ENCODE data around the gene MLIP.

MLIP gene

GRCh38 chr6:54096811-54097210, 14.4 kb upstream of the MLIP start:
- no peak for DNase-seq

DNA sequence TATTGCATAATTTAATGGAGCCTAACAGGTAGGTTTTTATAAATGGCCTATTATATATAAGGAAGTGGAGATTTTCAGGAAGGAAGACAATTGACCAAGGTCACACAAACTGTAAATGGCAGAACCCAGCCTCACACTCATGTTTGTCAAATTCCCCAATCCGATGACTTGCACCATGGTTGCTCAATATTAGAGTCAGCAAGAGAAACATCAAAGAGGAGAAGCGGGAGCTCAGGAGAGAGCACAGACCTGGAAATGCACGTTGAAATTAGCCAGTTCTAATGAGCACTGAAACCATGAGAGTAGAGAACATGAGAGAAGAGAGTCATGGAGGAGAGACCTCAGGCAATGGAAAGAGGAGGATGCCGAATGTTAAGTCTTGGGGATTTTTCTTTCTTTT, 13.5 kb upstream of the MLIP start:
- no peak for DNase-seq

DNA sequence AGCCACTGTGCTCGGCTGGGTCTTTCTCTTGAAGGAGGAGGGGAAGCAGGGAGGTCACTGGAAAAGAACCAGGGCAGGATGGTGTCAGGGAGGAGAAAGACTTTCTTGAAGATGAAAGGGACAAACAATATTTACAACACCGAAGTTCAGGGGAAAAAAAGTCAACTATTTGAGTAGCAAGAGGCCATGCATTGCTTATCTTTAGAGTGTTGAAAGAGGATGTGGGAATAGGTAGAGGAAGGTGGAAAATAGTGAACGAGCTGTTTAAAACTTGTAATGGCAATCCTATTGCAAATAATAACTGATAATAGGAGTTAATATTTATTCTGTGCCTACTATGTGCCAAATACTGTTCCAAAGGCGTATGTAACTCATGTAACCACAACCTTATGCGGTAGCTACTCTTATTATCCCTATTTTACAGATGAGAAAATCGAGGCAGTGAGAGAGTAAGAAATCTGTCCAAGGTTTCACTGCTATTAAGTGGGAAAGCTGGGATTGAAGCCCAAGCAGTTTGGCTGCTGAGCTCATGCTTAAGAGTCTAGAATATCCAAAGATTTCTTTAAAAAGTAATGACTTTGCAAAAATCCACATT, 12.7 kb upstream of the MLIP start:
- DNase-seq: no peak

DNA sequence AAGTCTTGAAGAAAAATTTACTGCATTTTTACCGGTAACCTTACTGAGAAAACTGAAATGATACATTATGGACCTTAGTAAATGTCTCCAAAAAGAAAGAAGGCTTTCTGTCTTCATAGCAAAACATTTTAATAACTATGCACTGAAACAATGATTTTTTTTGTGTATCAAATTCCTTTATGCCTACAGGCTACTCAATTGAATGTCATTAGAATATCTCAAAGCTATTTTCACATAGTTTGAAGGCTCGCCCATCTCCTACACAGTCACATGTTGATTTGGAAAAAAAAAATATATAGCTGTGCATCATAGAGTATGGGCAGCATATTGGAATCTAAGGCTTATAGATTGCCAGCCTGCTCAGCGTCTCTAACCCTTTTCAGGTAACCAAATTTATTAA, 12.0 kb upstream of the MLIP start:
- DNase-seq: no peak

- no peak for DNase-seq
These were observed 10.7 kb upstream of the MLIP start for GRCh38 chr6:54100411-54101006.

DNA sequence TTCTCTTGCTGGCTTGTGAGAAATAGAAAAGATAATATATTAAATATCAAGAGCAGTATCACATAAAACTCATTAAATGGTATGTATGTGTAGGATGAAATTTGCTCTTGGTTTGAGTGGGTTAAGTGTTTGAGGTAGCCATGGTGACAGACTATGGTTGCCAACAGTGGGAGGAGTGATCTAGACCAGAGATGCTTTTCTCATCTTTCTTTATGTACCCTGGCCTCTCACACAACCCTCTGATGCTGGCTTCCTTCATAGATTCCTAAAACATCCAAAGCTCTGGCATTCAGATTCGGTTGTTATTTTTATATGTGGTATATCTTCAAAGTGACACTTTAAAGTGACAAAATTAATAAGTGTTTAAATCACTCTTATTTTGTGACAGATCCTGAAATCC, 9.0 kb upstream of the MLIP start:
- DNase-seq: no peak

DNA sequence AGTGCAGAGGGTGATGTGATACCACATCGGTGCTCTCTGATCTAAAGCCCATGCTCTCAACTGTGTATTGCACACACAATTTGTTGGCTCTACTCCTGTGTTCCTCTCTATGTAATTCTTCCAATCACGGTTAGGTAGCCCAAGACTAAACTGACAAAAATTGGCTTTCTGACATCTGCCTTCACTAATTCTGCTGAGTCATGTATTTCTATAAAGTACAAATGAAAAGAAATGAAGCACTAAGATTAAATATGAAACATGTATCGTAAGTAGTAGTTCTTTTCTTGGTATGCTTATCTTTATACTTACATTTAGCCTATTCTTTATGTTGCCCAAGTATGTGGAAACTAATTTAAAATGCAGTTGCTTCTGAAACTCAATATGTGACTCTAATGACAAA, 7.7 kb upstream of the MLIP start:
- DNase-seq: no peak

DNA sequence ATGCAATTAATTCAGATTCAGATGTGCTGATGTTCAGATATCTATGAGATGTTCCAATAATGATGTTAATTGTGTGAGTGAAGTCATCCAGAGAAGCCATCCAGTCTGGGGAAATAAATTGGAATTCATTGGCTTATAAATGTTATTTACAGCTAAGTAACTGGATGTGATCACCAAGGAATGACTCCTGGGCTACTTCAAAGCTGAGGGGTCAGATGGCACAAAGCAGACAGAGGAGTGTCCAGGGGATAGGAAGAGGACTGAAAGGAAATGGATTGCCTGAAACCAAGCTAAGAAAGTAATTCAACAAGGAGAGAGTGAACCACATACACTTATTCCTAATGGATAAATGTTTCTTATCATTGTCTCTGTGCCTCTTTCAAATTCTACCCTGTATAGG, 4.5 kb upstream of the MLIP start:
- no peak for DNase-seq

- no peak for DNase-seq
These were observed 3.7 kb upstream of the MLIP start for GRCh38 chr6:54107470-54108090.

- no peak for DNase-seq
These were observed 3.0 kb upstream of the MLIP start for GRCh38 chr6:54108271-54108670.

- no peak for DNase-seq
These were observed 1.7 kb upstream of the MLIP start for GRCh38 chr6:54109586-54109985.

DNA sequence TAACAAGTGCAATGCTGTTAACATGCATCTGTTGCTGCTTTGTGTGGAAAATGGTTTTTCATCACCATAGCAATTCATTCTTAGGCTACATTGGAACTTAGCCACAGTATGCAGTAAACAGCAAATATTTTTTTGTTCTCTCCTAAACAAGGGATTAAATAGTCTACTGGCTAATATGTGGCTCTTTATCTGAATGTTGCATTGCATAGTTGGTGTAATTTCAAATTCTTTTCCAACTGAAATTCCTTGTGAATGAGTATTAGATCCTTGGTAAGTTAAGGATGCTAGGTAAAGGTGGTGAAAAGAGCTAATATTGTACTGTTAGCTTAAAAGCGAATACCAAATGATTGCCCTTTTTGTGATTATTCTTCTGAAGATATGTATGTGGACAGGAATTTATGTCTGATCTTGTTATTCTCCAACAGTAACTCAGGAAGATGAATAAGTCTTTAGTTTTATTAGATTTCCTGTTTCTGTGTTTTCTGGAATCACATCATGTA, 958 bp downstream of the MLIP start:
- DNase-seq: no peak

DNA sequence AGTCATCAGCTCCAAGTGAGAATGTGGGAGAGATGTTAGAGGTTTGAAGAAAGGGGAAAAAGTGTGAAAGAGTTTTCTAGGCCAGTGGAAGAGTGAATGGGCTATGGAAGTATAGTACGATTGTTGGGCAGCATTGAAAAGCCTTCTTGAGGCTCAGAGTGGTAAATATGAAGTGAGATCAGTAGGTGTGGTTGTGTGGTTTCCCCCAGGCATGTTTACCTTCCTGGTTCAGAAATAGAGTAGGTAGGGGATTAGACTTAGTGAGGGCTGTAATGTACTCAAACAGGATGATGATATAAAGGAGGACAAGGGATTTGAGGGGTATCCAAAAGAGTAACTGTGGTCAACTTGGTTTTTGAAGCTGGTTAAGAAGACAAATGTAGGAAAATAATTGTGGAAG, 3.7 kb downstream of the MLIP start:
- DNase-seq: no peak

- DNase-seq: no peak
These were observed 4.7 kb downstream of the MLIP start for GRCh38 chr6:54115966-54116365.

DNA sequence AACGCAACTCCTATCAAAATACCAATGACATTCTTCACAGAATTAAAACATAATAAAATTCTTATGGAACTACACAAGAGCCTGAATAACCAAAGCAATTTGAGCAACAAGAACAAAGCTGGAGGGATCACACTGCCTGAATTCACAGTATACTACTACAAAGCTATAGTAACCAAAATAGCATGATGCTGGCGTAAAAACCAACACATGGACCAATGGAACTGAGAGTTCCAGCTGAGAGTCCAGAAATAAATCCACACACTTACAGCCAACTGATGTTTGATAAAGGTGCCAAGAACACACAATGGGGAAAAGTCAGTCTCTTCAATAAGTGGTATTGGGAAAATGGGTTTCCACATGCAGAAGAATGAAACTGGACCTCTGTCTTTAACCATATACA, 6.9 kb downstream of the MLIP start:
- DNase-seq: no peak

DNA sequence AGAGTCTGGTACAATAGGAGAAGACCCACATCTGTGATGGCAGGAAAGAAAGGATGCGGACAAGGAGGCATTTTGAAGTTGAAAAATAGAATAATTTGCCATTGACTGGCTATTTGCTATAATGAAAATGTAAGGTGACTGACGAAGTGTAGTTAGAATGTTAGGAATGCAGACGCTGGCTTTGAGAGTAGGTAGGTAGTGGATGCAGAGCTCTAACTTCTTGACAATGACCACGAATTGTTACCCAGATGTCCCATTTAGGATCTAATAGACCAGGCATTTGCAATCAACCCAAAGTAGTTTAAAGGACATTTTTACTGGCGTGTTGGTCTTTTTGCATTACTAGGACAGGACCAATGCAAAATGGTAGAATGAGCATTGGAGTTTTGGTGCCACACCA, 14.2 kb downstream of the MLIP start:
- no peak for DNase-seq

GRCh38 chr6:54130179-54130578, 18.9 kb downstream of the MLIP start:
- DNase-seq: no peak

- DNase-seq: no peak
These were observed 21.3 kb downstream of the MLIP start for GRCh38 chr6:54132587-54132986.

- DNase-seq: no peak
These were observed 21.9 kb downstream of the MLIP start for GRCh38 chr6:54133186-54133585.

DNA sequence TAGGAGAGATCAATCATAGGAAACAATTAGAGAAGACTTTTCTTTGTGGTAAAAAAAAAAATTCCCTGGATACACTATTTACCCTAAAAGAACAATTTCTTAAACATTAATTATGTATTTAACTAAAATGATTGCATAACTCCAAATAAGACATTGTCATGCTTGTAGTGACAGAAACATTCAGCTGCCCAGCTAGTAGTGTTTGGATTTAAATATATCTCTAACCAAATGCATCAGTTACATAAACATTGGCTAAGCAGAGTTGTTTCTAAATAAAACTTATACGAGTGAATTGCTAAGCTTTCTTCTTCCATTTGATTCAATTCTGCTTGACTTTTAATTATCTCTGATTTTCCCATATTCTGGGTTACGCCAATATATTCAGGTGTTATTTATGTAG, 23.7 kb downstream of the MLIP start:
- DNase-seq: no peak

DNA sequence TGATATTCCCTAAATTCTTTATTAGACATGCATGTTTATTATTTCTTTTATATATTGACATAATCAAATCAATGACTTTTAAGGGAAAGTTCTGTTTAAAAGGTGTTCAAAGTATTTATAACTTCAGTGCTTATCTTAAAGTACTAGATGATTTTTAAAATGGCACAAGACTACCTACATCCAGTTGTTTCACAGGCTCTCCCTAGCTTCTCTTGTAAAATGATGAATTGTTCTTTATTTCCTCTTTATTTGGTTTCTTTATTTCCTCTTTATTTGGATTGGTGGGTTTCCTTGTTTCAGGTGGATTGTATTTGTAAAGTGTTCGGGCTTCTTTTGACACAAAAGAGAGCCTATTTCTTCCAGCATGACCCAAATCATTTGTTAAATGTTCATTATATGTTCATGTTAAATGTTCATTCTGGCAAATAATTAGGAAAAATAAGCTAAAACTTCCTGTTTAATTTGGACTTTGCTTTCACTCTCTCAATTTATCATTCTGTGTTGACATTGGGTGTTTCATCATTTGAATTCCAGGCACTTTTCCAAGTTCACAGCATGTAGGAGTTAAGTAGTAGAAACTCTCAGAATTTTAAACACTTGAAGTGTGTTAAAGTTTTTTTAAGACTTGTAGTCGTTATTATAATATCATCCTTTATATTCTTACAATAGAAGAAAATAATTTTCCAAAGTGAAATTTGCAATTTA, 24.6 kb downstream of the MLIP start:
- no peak for DNase-seq

DNA sequence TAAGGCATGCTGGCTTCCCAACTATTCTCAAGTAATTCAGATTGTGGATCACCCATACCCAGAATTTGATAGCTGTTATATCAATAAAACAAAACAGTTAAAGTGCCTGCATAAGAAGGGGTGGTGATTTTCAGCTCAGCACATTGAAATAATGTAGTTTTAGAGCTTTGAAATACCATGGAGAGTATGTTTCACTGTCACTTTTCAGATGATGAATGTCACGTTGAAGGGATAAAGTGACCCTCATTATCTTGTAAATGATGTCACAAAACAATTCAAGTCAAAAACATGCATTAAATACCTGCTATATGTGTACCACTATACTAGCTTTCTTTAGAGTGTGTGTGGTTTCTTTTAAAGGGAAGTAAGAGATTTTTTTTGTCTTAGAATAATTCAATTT, 27.6 kb downstream of the MLIP start:
- DNase-seq: no peak

- DNase-seq: no peak
These were observed 29.6 kb downstream of the MLIP start for GRCh38 chr6:54140811-54141210.

DNA sequence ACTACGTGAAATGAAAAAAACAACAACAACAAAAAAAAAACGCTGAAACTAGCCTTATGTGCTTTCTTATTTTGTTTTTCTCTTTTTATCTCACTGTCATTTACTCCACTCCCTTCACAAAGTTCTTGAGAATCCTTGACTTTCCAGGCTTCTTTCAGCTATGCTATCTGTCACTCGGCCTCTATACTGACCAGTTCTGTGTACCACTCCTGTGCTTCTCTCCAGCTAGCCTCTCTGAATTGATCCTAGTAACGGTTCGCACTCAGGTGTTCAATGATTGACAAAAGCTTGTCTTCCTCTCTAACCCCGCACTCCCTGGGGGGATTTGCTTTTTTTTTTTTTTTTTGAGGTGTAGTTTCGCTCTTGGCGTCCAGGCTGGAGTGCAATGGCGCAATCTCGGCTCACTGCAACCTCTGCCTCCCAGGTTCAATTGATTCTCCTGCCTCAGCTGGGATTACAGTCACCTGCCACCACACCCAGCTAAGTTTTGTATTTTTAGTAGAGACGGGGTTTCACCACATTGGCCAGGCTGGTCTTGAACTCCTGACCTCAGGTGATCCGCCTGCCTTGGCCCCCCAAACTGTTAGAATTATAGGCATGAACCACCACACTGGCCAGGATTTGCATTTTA, 31.8 kb downstream of the MLIP start:
- DNase-seq: no peak

Data from stimulated activated CD4-positive, alpha-beta T cell treated with anti-CD3 and anti-CD28 coated beads, Interleukin-15, amount 100 ng/mL, for 24 hours (primary cell).